SKM-1 treated with dmso at 0.1 percent for 144 hours (cell line): ENCODE results near the gene ENPEP.

Experiments
- DNase-seq: peaks from one replicate; lab custom pipeline; 2025; ENCODE audit not compliant: unreplicated experiment; lab: John Stamatoyannopoulos, UW

Gene ENPEP

GRCh38 chr4:110596431-110596830, 120.5 kb downstream of the ENPEP start:
- DNase-seq: no peak

GRCh38 chr4:110597582-110597981, 121.6 kb downstream of the ENPEP start:
- no peak for DNase-seq

GRCh38 chr4:110602061-110602460, 126.1 kb downstream of the ENPEP start:
- DNase-seq: no peak

GRCh38 chr4:110605077-110605476, 129.1 kb downstream of the ENPEP start:
- no peak for DNase-seq

- DNase-seq: no peak
Observed at GRCh38 chr4:110609044-110609750, 133.2 kb downstream of the ENPEP start.

GRCh38 chr4:110610620-110610939, 134.6 kb downstream of the ENPEP start:
- DNase-seq: no peak

- no peak for DNase-seq
Observed at GRCh38 chr4:110610940-110611831, 135.2 kb downstream of the ENPEP start.

- no peak for DNase-seq
Observed at GRCh38 chr4:110611968-110612447, 136.1 kb downstream of the ENPEP start.

- DNase-seq: no peak
Observed at GRCh38 chr4:110612631-110613269, 136.8 kb downstream of the ENPEP start.

GRCh38 chr4:110613745-110614144, 137.8 kb downstream of the ENPEP start:
- DNase-seq: no peak

- DNase-seq: no peak
Observed at GRCh38 chr4:110614173-110614963, 138.4 kb downstream of the ENPEP start.
